BLaER1 treated with 17β-estradiol and CSF1 and Interleukin-3, amounts not matched to agents 10 nM and 100 nM (cell line): ENCODE measurements around the gene MLNR.

Experiments
- H3K27ac ChIP-seq, 11 experiments: shearing (Covaris generic); formaldehyde crosslinking; 2 replicates each; pipeline ENCODE4 v1.8.1; 2022
- H3K27me3 ChIP-seq, 11 experiments: shearing (Covaris generic); formaldehyde crosslinking; 2 replicates each; pipeline ENCODE4 v1.8.1; 2022
- H3K36me3 ChIP-seq, 11 experiments: shearing (Covaris generic); formaldehyde crosslinking; 2 replicates each; pipeline ENCODE4 v1.8.1; 2022
- H3K4me1 ChIP-seq, 10 experiments: shearing (Covaris generic); formaldehyde crosslinking; 2 replicates each; pipeline ENCODE4 v1.8.1; 2022
- H3K4me2 ChIP-seq, 11 experiments: shearing (Covaris generic); formaldehyde crosslinking; 2 replicates each; pipeline ENCODE4 v1.8.1; 2022
- H3K4me3 ChIP-seq, 10 experiments: shearing (Covaris generic); formaldehyde crosslinking; 2 replicates each; pipeline ENCODE4 v1.8.1; 2022
- H3K9ac ChIP-seq, 11 experiments: shearing (Covaris generic); formaldehyde crosslinking; 2 replicates each; pipeline ENCODE4 v1.8.1; 2022
- H3K9me3 ChIP-seq, 11 experiments: shearing (Covaris generic); formaldehyde crosslinking; replicated peaks in 1 of 11; 2 replicates each; pipeline ENCODE4 v1.8.1; 2022
- H4K20me1 ChIP-seq, 11 experiments: shearing (Covaris generic); formaldehyde crosslinking; 2 replicates each; pipeline ENCODE4 v1.8.1; 2022
- Cebpa-rat ChIP-seq, 11 experiments: shearing (Covaris generic); IDR thresholded peaks; 2 replicates each; pipeline ENCODE4 v1.8.1; 2022

MLNR gene

GRCh38 chr13:49220036-49220855 lies at the start of gene MLNR:
Gene MLNR, plus strand, starts transcription at chr13:49220338. Its CDS starts 0 bp downstream, at chr13:49220338.
- H3K4me2 ChIP-seq: peak within 1 kb of the TSS; percentile 45 to 73 (median 58); a peak in 21 of 22 replicates
- no peak for TF ChIP-seq Cebpa-rat (IDR thresholded peaks at IDR 0.05)
- peaks cover 48 to 71% (median 63%) of the 10 kb centered on the region in 11 experiments for H3K9me3 ChIP-seq
- H3K27me3 ChIP-seq: peaks cover 49 to 67% (median 60%) of the 10 kb centered on the region in 11 experiments
- H4K20me1 ChIP-seq: no peaks in the 10 kb centered on the region; a peak in 1 of 22 replicates
- H3K4me1 ChIP-seq: peaks cover 8 to 27% (median 18%) of the 10 kb centered on the region in 10 experiments
- H3K9ac ChIP-seq: no peak within 1 kb of the TSS
- peak within 1 kb of the TSS; percentile 29 to 65 (median 52); a peak in 19 of 20 replicates for H3K4me3 ChIP-seq
- H3K27ac ChIP-seq: no peak within 1 kb of the TSS
- peaks cover 0 to 13% (median 0%) of the 10 kb centered on the region in 11 experiments; a peak in 4 of 22 replicates for H3K36me3 ChIP-seq

GRCh38 chr13:49171359-49171758 lies 48.8 kb upstream of the MLNR start:
- no peaks in the 10 kb centered on the region for H3K27me3 ChIP-seq

GRCh38 chr13:49183672-49184325 lies 36.3 kb upstream of the MLNR start:
- H3K4me3 ChIP-seq: no peak overlapping the region
- peaks cover 3 to 45% (median 10%) of the 10 kb centered on the region in 10 experiments; a peak in 11 of 20 replicates for H3K4me1 ChIP-seq
- peaks cover 61 to 100% (median 89%) of the 10 kb centered on the region in 11 experiments for H3K36me3 ChIP-seq
- no peak overlapping the region for H3K9ac ChIP-seq
- H3K9me3 ChIP-seq: no peaks in the 10 kb centered on the region
- peak overlapping the region in 2 of 11 experiments; percentile 11 to 29; a peak in 2 of 22 replicates for H3K4me2 ChIP-seq
- H4K20me1 ChIP-seq: no peaks in the 10 kb centered on the region
- H3K27ac ChIP-seq: 0 out of 22 replicates have a peak overlapping the region, but pooled peaks of 1 of the 11 experiments have one; percentile 5
- TF ChIP-seq Cebpa-rat (IDR thresholded peaks at IDR 0.05): no peak
- H3K27me3 ChIP-seq: no peaks in the 10 kb centered on the region

More at GRCh38 chr13:49171359-49171758, 48.8 kb upstream of the MLNR start:
- H3K9ac ChIP-seq: no peak overlapping the region
- H3K4me3 ChIP-seq: no peak overlapping the region
- H3K9me3 ChIP-seq: no peaks in the 10 kb centered on the region
- peaks cover 0 to 4% (median under 1%) of the 10 kb centered on the region in 11 experiments; a peak in 8 of 22 replicates for H4K20me1 ChIP-seq
- no peak for TF ChIP-seq Cebpa-rat (IDR thresholded peaks at IDR 0.05)
- no peak overlapping the region for H3K4me2 ChIP-seq
- H3K36me3 ChIP-seq: peaks cover 81 to 100% (median 91%) of the 10 kb centered on the region in 11 experiments
- no peaks in the 10 kb centered on the region for H3K4me1 ChIP-seq
- H3K27ac ChIP-seq: no peak overlapping the region

- TF ChIP-seq Cebpa-rat (IDR thresholded peaks at IDR 0.05): no peak
- Histone ChIP-seq H3K4me3 (no peak overlapping the region), H3K4me2 (peak overlapping the region in 1 of 11 experiments; percentile 41; a peak in 3 of 22 replicates), H3K4me1 (peaks cover 3 to 45% (median 10%) of the 10 kb centered on the region in 10 experiments; a peak in 11 of 20 replicates), H4K20me1 (no peaks in the 10 kb centered on the region), H3K9me3 (no peaks in the 10 kb centered on the region), H3K36me3 (peaks cover 61 to 100% (median 89%) of the 10 kb centered on the region in 11 experiments), H3K9ac (no peak overlapping the region), H3K27me3 (no peaks in the 10 kb centered on the region), H3K27ac (no peak overlapping the region)
Measured at GRCh38 chr13:49184621-49185020, 35.5 kb upstream of the MLNR start.

GRCh38 chr13:49185264-49185663 lies 34.9 kb upstream of the MLNR start:
- H3K36me3 ChIP-seq: peaks cover 63 to 100% (median 90%) of the 10 kb centered on the region in 11 experiments
- TF ChIP-seq Cebpa-rat (IDR thresholded peaks at IDR 0.05): no peak

GRCh38 chr13:49190901-49191300 lies 29.2 kb upstream of the MLNR start:
- no peak overlapping the region for H3K27ac ChIP-seq
- H3K36me3 ChIP-seq: peaks cover 88 to 100% (median 96%) of the 10 kb centered on the region in 11 experiments
- H4K20me1 ChIP-seq: no peaks in the 10 kb centered on the region

More at GRCh38 chr13:49185264-49185663, 34.9 kb upstream of the MLNR start:
- H3K9ac ChIP-seq: no peak overlapping the region
- no peaks in the 10 kb centered on the region for H3K27me3 ChIP-seq
- no peak overlapping the region for H3K4me3 ChIP-seq
- H4K20me1 ChIP-seq: no peaks in the 10 kb centered on the region
- peak overlapping the region in 2 of 11 experiments; percentile 21 to 50; a peak in 2 of 22 replicates for H3K4me2 ChIP-seq
- peaks cover 3 to 45% (median 10%) of the 10 kb centered on the region in 10 experiments; a peak in 11 of 20 replicates for H3K4me1 ChIP-seq
- H3K9me3 ChIP-seq: no peaks in the 10 kb centered on the region
- peak overlapping the region in 1 of 11 experiments; percentile 25; a peak in 1 of 22 replicates for H3K27ac ChIP-seq

GRCh38 chr13:49206641-49207040 lies 13.5 kb upstream of the MLNR start:
- no peak for TF ChIP-seq Cebpa-rat (IDR thresholded peaks at IDR 0.05)
- peaks cover 75 to 100% (median 93%) of the 10 kb centered on the region in 11 experiments for H3K36me3 ChIP-seq
- no peak overlapping the region for H3K27ac ChIP-seq
- H3K27me3 ChIP-seq: no peaks in the 10 kb centered on the region
- H3K4me2 ChIP-seq: no peak overlapping the region
- peaks cover 0 to 7% (median 0%) of the 10 kb centered on the region in 11 experiments; a peak in 5 of 22 replicates for H3K9me3 ChIP-seq
- no peak overlapping the region for H3K9ac ChIP-seq
- no peaks in the 10 kb centered on the region for H4K20me1 ChIP-seq
- no peak overlapping the region for H3K4me3 ChIP-seq
- H3K4me1 ChIP-seq: no peaks in the 10 kb centered on the region

More at GRCh38 chr13:49190901-49191300, 29.2 kb upstream of the MLNR start:
- no peak overlapping the region for H3K4me2 ChIP-seq
- H3K4me3 ChIP-seq: no peak overlapping the region
- no peaks in the 10 kb centered on the region for H3K27me3 ChIP-seq
- TF ChIP-seq Cebpa-rat (IDR thresholded peaks at IDR 0.05): no peak
- no peak overlapping the region for H3K9ac ChIP-seq
- H3K9me3 ChIP-seq: no peaks in the 10 kb centered on the region
- H3K4me1 ChIP-seq: peaks cover 0 to under 1% (median 0%) of the 10 kb centered on the region in 10 experiments; a peak in 1 of 20 replicates

- Histone ChIP-seq H3K36me3 (peaks cover 60 to 92% (median 79%) of the 10 kb centered on the region in 11 experiments), H3K27ac (no peak overlapping the region), H3K4me1 (peaks cover 4 to 10% (median 7%) of the 10 kb centered on the region in 10 experiments), H4K20me1 (no peaks in the 10 kb centered on the region), H3K9ac (no peak overlapping the region), H3K4me3 (no peak overlapping the region), H3K27me3 (no peaks in the 10 kb centered on the region), H3K9me3 (peaks cover 0 to 16% (median 6%) of the 10 kb centered on the region in 11 experiments; a peak in 10 of 22 replicates), H3K4me2 (no peak overlapping the region)
- no peak for TF ChIP-seq Cebpa-rat (IDR thresholded peaks at IDR 0.05)
Measured at GRCh38 chr13:49208619-49209018, 11.5 kb upstream of the MLNR start.
